ENCODE measurements around the gene MEIOC.

The MEIOC gene

DNA sequence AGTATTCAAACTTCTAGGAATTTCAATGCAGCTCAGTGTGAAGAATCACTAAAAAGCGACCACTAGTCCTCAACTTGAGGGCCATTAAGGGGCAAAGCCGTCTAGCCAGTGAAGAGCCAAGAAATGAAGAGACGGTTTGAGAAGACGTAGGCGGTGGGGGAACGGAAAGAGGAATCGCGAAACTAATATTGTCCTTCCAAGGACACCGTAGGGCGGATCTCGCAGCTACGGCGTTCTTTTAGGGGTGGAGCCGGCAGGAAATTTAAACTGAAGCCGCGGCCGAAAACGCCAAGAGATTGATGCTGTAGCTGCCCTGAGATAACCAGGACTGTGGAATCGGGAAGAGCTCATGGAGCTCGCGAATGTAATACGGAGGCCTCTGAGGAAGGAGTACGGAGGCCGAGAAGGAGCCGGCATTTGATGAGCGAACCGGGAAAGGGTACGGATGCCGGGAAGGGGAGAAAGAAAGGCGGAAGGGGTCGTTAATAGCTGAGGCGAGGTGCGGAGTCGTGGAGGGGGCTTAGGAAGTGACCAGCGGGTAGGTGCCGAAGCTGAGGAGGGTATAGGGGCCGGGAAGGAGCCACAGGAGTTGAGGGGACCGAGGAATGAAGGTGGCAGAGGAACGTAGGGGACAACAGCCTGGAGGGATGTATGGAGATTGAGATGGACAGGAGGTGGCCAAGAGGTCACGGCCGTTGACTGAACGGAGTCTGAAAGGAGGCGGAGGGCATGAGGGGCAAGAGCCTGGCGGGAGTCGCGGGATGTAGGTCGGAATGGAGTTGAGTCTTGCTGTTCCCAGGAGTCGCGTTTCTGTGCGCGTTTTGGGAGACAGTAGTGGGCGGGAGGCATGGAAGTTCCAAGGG lies 52.4 kb downstream of the MEIOC start, which contains the start of gene DBF4B:
Gene DBF4B (plus strand): TSS at position 265 of the 863 bp plus-strand sequence. CDS start 156 bp downstream, at position 421.
- DNase-seq (ENCODE audit: low read depth), result peak; percentile 88

DNA sequence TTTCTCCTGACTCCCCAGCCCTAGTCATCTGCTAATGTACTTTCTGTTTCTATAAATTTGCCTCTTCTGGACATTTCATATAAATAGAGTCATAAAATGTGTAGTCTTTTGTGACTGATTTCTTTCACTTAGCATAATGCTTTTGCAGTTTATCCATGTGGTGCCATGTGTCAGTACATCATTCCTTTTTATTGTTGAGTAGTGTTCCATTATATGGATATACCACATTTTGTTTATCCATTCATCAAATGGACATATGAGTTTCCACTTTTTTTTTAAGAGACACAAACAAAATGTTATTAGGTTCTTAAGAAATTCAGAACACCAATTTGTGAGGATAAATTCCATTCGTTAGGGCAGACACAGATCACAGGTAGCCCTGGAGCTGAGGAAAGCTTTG lies 63.2 kb downstream of the MEIOC start:
- no peak for DNase-seq (ENCODE audit: low read depth)

DNA sequence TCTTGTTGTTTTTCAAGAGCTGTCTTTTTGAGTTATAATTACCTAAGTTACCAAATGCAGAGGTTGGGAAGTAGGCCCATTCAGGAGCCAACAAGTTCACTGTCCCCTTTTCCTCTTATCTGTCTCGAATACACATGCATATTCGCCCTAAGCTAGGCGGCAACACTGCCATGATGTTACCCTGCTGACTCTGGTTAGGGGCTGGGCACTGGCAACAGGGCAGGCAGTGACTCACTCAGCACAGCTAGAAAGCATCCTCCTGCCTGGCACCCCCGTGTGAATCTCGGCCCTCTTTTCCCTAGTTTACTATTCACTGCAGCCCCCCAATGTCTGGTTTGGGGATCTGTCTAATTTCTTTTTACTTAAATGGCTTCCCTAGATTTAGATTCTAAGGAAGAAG lies 66.0 kb downstream of the MEIOC start:
- no peak for DNase-seq (ENCODE audit: low read depth)
